ENCODE data around the gene CDH4.

DNA sequence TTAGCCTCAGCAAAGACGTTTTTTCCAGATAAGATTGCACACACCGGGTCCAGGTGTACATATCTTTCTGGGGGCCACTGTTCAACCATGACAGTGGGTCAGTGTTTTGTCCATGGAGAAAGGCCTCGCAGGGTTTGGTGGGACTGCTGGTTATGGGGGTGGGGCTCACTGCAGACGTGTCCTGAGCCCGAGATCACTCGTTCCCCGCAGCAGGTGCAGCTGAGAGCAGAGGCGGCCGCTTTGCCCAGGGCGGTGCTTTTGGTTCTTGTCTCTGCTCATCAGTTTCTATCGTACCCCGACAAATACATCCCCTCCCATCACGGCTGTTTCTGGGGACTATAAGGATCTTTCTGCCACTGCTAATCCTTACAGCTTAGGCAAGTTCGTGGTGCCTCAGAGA lies 166.9 kb downstream of the CDH4 start:
- TF ChIP-seq, protein P1, sequence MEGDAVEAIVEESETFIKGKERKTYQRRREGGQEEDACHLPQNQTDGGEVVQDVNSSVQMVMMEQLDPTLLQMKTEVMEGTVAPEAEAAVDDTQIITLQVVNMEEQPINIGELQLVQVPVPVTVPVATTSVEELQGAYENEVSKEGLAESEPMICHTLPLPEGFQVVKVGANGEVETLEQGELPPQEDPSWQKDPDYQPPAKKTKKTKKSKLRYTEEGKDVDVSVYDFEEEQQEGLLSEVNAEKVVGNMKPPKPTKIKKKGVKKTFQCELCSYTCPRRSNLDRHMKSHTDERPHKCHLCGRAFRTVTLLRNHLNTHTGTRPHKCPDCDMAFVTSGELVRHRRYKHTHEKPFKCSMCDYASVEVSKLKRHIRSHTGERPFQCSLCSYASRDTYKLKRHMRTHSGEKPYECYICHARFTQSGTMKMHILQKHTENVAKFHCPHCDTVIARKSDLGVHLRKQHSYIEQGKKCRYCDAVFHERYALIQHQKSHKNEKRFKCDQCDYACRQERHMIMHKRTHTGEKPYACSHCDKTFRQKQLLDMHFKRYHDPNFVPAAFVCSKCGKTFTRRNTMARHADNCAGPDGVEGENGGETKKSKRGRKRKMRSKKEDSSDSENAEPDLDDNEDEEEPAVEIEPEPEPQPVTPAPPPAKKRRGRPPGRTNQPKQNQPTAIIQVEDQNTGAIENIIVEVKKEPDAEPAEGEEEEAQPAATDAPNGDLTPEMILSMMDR (IDR thresholded peaks at IDR 0.05; ENCODE audit: control extremely low read depth in 1 of 3, insufficient read depth in 1 of 3, low read depth in 1 of 3, low read length in 3 of 3) = no peak
- TF ChIP-seq POLR2A (IDR thresholded peaks at IDR 0.05; ENCODE audit: control extremely low read depth in 1 of 2, low read depth in 2 of 2, low read length in 2 of 2) (no peak), ZNF274 (IDR thresholded peaks at IDR 0.05; ENCODE audit: borderline replicate concordance, extremely low read depth, low read length) (no peak), EZH2 (IDR thresholded peaks at IDR 0.05; ENCODE audit: low read depth, low read length, severe bottlenecking) (no peak)

All from H1 (cell line).